GM18520 (cell line): ENCODE measurements around the gene ATF5.

Experiments
- ATAC-seq: cut with Tn5 transposase; IDR thresholded peaks from one replicate; pipeline ENCODE4 v1.9.1; 2021; ENCODE audit not compliant: unreplicated experiment

The ATF5 gene

GRCh38 chr19:49894011-49894664, 34.9 kb upstream of the ATF5 start:
- ATAC-seq, result no peak

GRCh38 chr19:49894879-49895565, 34.0 kb upstream of the ATF5 start:
- ATAC-seq, result peak; percentile 33

GRCh38 chr19:49895566-49896297, 33.3 kb upstream of the ATF5 start:
- no peak for ATAC-seq

- ATAC-seq, result peak; percentile 54
Observed at GRCh38 chr19:49896863-49897621, 32.0 kb upstream of the ATF5 start, which contains the start of gene IL4I1. Gene IL4I1 (minus strand): TSS chr19:49896887. CDS start chr19:49896160, 727 bp downstream.

GRCh38 chr19:49904136-49904535, 24.9 kb upstream of the ATF5 start:
- no peak for ATAC-seq

GRCh38 chr19:49906879-49907564, 22.0 kb upstream of the ATF5 start:
- no peak for ATAC-seq

GRCh38 chr19:49907745-49908446, 21.1 kb upstream of the ATF5 start:
- no peak for ATAC-seq

GRCh38 chr19:49908480-49909420, 20.3 kb upstream of the ATF5 start:
- ATAC-seq, result no peak

- ATAC-seq, result no peak
Observed at GRCh38 chr19:49910179-49910578, 18.8 kb upstream of the ATF5 start.

- ATAC-seq, result no peak
Observed at GRCh38 chr19:49911381-49912145, 17.4 kb upstream of the ATF5 start.

GRCh38 chr19:49912965-49913685, 15.9 kb upstream of the ATF5 start:
- no peak for ATAC-seq

GRCh38 chr19:49913720-49914119, 15.3 kb upstream of the ATF5 start:
- ATAC-seq, result no peak

- ATAC-seq, result no peak
Observed at GRCh38 chr19:49915271-49915670, 13.7 kb upstream of the ATF5 start.

GRCh38 chr19:49916839-49917733, 11.9 kb upstream of the ATF5 start:
- ATAC-seq, result no peak

GRCh38 chr19:49918089-49918488, 10.9 kb upstream of the ATF5 start:
- no peak for ATAC-seq

GRCh38 chr19:49920624-49921363, 8.2 kb upstream of the ATF5 start:
- no peak for ATAC-seq
